PC-9 (cell line): ENCODE data around the gene PGF. TPM values are rescaled to one million over a fixed set of nuclear protein-coding genes. Genes with fewer than 3 reads are reported as not detected.

Experiments
- BruUV-seq: library from RNA; stranded (reverse); fragments of 400-500 nt; replicated peaks from 2 replicates; lab custom pipeline; 2021; lab: Mats Ljungman, UMichigan
- CTCF ChIA-PET: fragments of 300-600 bp; sonication (Branson Sonifier 250); formaldehyde crosslinking; loops from one replicate; lab custom pipeline; 2022; ENCODE audit warnings: antibody characterized with exemption; lab: Charles Lee
- POLR2A ChIA-PET: fragments of 300-600 bp; sonication (Branson Sonifier 250); formaldehyde crosslinking; loops from one replicate; lab custom pipeline; 2022; ENCODE audit warnings: antibody characterized with exemption; ENCODE audit not compliant: unreplicated experiment; lab: Charles Lee
- DNase-seq, 2 experiments: peaks; one replicate each; pipeline versions ENCODE4 v3.0.0 to v3.0.0-alpha.2; 2015 to 2022; ENCODE audit warnings: mixed read lengths in 1 of 2
- H2AFZ ChIP-seq: fragments of 200-600 bp; sonication (generic); 2 replicates; pipeline ENCODE4 v1.8.1; 2017; ENCODE audit warnings: antibody characterized with exemption
- H3F3A ChIP-seq: fragments of 200-600 bp; sonication (generic); 2 replicates; pipeline ENCODE4 v1.8.1; 2017; ENCODE audit warnings: antibody characterized with exemption, mild to moderate bottlenecking, low read depth; ENCODE audit not compliant: insufficient read depth
- H3K27ac ChIP-seq: fragments of 200-600 bp; sonication (generic); 2 replicates; pipeline ENCODE4 v1.6.1; 2016; ENCODE audit warnings: mixed run types
- H3K27me3 ChIP-seq: fragments of 200-600 bp; sonication (generic); 2 replicates; pipeline ENCODE4 v1.6.1; 2016; ENCODE audit warnings: low read depth, mixed run types; ENCODE audit not compliant: insufficient read depth
- H3K36me3 ChIP-seq: fragments of 200-600 bp; sonication (generic); 2 replicates; pipeline ENCODE4 v1.6.1; 2016; ENCODE audit warnings: low read depth, mixed run types
- H3K4me1 ChIP-seq: fragments of 200-600 bp; sonication (generic); replicated peaks from 2 replicates; pipeline ENCODE4 v1.6.1; 2016; ENCODE audit warnings: mixed run types; ENCODE audit not compliant: insufficient read depth
- H3K4me2 ChIP-seq: fragments of 200-600 bp; sonication (generic); 2 replicates; pipeline ENCODE4 v1.6.1; 2017; ENCODE audit warnings: mixed run types
- H3K4me3 ChIP-seq: fragments of 200-600 bp; sonication (generic); 2 replicates; pipeline ENCODE4 v1.6.1; 2016; ENCODE audit warnings: mixed run types
- H3K79me2 ChIP-seq: fragments of 200-600 bp; sonication (generic); 2 replicates; pipeline ENCODE4 v1.6.1; 2017; ENCODE audit warnings: low read depth, mixed run types
- H3K9me2 ChIP-seq: fragments of 200-600 bp; sonication (generic); 2 replicates; pipeline ENCODE4 v1.8.1; 2017; ENCODE audit warnings: mild to moderate bottlenecking; ENCODE audit not compliant: insufficient read depth
- H3K9me3 ChIP-seq: fragments of 200-600 bp; sonication (generic); 2 replicates; pipeline ENCODE4 v1.8.1; 2016; ENCODE audit warnings: low read depth; ENCODE audit not compliant: insufficient read depth
- H4K20me1 ChIP-seq: fragments of 200-600 bp; sonication (generic); 2 replicates; pipeline ENCODE4 v1.8.1; 2017; ENCODE audit not compliant: insufficient read depth
- EZH2 ChIP-seq: fragments of 200-600 bp; sonication (generic); IDR thresholded peaks from 2 replicates; pipeline ENCODE4 v1.8.0; 2017; ENCODE audit warnings: antibody characterized with exemption, low read depth
- intact Hi-C: fragments of 100-400 bp; cut with micrococcal nuclease; formaldehyde crosslinking; loops from one replicate; pipeline ENCODE4 v1.10.0; 2022; ENCODE audit not compliant: unreplicated experiment
- total RNA-seq: library from RNA; stranded (reverse); gene quantifications from 2 replicates; pipeline ENCODE4 v1.2.3, GENCODE V29; 2021
- TF ChIP-seq, protein P1 (sequence below): fragments of 200-600 bp; sonication (generic); conservative IDR thresholded peaks from 2 replicates; pipeline ENCODE4 v1.6.1; 2017; ENCODE audit warnings: mixed run types, antibody characterized with exemption, mild to moderate bottlenecking, moderate library complexity

PGF gene
- total RNA-seq, 1 experiment from 2014 or later: 11.7 TPM

DNA sequence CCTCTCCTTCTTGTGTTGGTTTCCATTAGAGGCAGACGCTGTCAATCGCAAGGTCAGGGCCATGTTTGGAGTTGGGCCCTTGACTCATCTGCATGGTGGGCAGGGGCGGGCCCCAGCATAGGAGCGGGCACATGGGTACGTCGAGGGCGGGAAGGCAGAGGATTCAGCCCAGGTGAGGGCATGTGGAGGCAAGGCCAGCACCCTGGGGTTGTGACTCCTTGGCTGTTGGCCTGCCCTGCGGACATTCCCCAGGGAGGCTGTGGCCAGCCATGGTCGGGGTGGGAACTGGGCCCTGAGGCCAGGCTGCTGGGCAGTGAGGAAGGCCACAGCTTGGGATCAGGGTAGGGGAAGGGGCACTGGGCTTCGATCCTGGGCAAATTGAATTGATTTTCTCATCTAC, 42.6 kb downstream of the PGF start:
- H3K27ac ChIP-seq: no peak overlapping the region
- H3K9me2 ChIP-seq: no peaks in the 10 kb centered on the region
- H3K4me2 ChIP-seq: no peak overlapping the region
- BruUV-seq: no TSS peak
- H2AFZ ChIP-seq: no peak overlapping the region
- no peak overlapping the region for H3K4me3 ChIP-seq
- TF ChIP-seq, protein P1, sequence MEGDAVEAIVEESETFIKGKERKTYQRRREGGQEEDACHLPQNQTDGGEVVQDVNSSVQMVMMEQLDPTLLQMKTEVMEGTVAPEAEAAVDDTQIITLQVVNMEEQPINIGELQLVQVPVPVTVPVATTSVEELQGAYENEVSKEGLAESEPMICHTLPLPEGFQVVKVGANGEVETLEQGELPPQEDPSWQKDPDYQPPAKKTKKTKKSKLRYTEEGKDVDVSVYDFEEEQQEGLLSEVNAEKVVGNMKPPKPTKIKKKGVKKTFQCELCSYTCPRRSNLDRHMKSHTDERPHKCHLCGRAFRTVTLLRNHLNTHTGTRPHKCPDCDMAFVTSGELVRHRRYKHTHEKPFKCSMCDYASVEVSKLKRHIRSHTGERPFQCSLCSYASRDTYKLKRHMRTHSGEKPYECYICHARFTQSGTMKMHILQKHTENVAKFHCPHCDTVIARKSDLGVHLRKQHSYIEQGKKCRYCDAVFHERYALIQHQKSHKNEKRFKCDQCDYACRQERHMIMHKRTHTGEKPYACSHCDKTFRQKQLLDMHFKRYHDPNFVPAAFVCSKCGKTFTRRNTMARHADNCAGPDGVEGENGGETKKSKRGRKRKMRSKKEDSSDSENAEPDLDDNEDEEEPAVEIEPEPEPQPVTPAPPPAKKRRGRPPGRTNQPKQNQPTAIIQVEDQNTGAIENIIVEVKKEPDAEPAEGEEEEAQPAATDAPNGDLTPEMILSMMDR: no peak
- TF ChIP-seq EZH2: no peak
- ChIA-PET CTCF (interaction anchor here (0.8 to 1.7 kb wide), 3 partner anchors 52 to 176 kb away, joined by 6 to 12 read pairs (median 9); no protein-coding TSS in a partner anchor), POLR2A (no interaction called here)
- no peaks in the 10 kb centered on the region for H3K36me3 ChIP-seq
- peaks cover 8% of the 10 kb centered on the region for H3K4me1 ChIP-seq
- no peaks in the 10 kb centered on the region for H3K27me3 ChIP-seq
- no peaks in the 10 kb centered on the region for H3K79me2 ChIP-seq
- intact Hi-C loops: no loop called here
- no peaks in the 10 kb centered on the region for H3K9me3 ChIP-seq
- DNase-seq: no peak
- no peaks in the 10 kb centered on the region for H4K20me1 ChIP-seq
- H3F3A ChIP-seq: peaks cover 4% of the 10 kb centered on the region; the same call in 1 of the 2 replicates

DNA sequence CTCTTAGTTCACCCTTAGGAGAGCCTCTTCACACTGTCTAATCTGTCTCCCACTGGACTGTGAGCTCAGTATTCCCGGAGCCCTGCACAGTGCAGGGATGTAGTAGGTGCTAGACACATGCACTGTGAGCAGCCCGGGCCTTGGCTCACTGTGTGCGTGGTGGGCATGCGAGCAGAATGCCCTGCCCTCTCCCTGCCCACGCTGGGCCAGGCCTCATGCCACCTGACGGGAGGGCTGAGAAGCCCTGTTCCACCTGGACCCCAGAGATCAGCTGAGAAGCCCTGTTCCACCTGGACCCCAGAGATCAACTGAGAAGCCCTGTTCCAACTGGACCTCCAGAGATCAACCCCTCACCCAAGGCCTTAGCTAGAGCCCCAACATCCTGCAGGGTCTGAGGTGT, 43.3 kb downstream of the PGF start:
- POLR2A ChIA-PET: no interaction called here
- TF ChIP-seq EZH2: no peak
- TF ChIP-seq, protein P1: no peak
- H3K9me3 ChIP-seq: no peaks in the 10 kb centered on the region
- no peak overlapping the region for H3K4me3 ChIP-seq
- H3K79me2 ChIP-seq: no peaks in the 10 kb centered on the region
- peak overlapping the region; percentile 34 for H3K4me2 ChIP-seq
- BruUV-seq: no TSS peak
- H3K9me2 ChIP-seq: no peaks in the 10 kb centered on the region
- H3F3A ChIP-seq: peaks cover 4% of the 10 kb centered on the region; the same call in 1 of the 2 replicates
- H3K4me1 ChIP-seq: peaks cover 8% of the 10 kb centered on the region
- no peak for DNase-seq
- H2AFZ ChIP-seq: no peak overlapping the region
- H3K36me3 ChIP-seq: no peaks in the 10 kb centered on the region
- H3K27me3 ChIP-seq: no peaks in the 10 kb centered on the region
- H3K27ac ChIP-seq: no peak overlapping the region
- CTCF ChIA-PET: interaction anchor here (0.5 to 1.7 kb wide), 4 partner anchors 34 to 176 kb away, joined by 6 to 12 read pairs (median 6); no protein-coding TSS in a partner anchor
- H4K20me1 ChIP-seq: no peaks in the 10 kb centered on the region
- intact Hi-C loops: no loop called here

DNA sequence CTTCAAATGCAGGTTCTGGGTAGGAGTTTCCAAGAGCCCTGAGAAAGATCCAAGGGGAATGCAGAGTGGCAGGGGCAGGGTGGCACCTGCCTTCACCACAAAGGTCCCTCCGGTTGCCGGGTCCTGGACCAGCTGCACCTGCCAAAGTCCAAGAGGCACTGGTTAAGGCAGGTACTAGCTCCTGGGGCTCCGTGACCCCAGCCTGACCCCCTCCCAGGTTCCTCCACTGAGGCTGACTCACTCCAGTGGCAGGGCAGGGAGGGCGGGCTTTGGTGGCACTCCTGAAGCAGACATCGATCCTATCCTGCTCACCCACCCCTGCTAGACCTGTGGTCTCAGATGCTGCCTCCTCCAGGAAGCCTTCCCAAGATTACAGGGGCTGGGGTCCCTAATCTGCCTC, 43.7 kb downstream of the PGF start:
- Histone ChIP-seq H4K20me1 (no peaks in the 10 kb centered on the region), H3K36me3 (no peaks in the 10 kb centered on the region), H3F3A (peaks cover 4% of the 10 kb centered on the region; the same call in 1 of the 2 replicates), H3K4me2 (peak overlapping the region; percentile 34), H3K27ac (no peak overlapping the region), H3K79me2 (no peaks in the 10 kb centered on the region), H2AFZ (no peak overlapping the region), H3K9me3 (no peaks in the 10 kb centered on the region), H3K4me3 (no peak overlapping the region), H3K4me1 (peaks cover 8% of the 10 kb centered on the region), H3K27me3 (no peaks in the 10 kb centered on the region), H3K9me2 (no peaks in the 10 kb centered on the region)
- intact Hi-C loops: no loop called here
- no peak for TF ChIP-seq EZH2
- TF ChIP-seq, protein P1: no peak
- no TSS peak for BruUV-seq
- CTCF ChIA-PET: interaction anchor here (0.5 to 1.7 kb wide), 7 partner anchors 15 to 1262 kb away, joined by 3 to 12 read pairs (median 6); no protein-coding TSS in a partner anchor
- peak; percentile 57 to 64 for DNase-seq
- POLR2A ChIA-PET: interaction anchor here (0.6 kb wide), 1 partner anchor 107 kb away, joined by 7 read pairs; no protein-coding TSS in a partner anchor
